Uterus (tissue), 2 donors: Measurements from ENCODE around the gene IKZF1.

Experiments used
- CTCF ChIP-seq, 4 experiments: fragments of 200-600 bp in 2 of 4; fragments of 450-650 bp in 2 of 4; sonication (generic) in 2 of 4; IDR thresholded peaks; one replicate each; pipeline ENCODE4 v1.5.1; 2016 to 2019; ENCODE audit warnings: antibody characterized with exemption in 4 of 4, mild to moderate bottlenecking in 2 of 4, moderate library complexity in 1 of 4
- POLR2A ChIP-seq, 2 donors: fragments of 450-650 bp; IDR thresholded peaks; one replicate each; pipeline ENCODE4 v1.6.1; 2016; ENCODE audit warnings: antibody characterized with exemption in 2 of 2, mild to moderate bottlenecking in 1 of 2, moderate library complexity in 1 of 2

- TF ChIP-seq CTCF (IDR thresholded peaks at IDR 0.05): no peak
- TF ChIP-seq POLR2A (IDR thresholded peaks at IDR 0.05): no peak
Measured at GRCh38 chr7:50359995-50360925, 55.7 kb downstream of the IKZF1 start.
